ENCODE measurements around the gene SLC22A2.

GRCh38 chr6:160270347-160270746 lies 11.7 kb upstream of the SLC22A2 start:
- TF ChIP-seq EZH2phosphoT487 (IDR thresholded peaks at IDR 0.05; ENCODE audit: borderline replicate concordance, low read depth, low read length) (no peak), CTCF (conservative IDR thresholded peaks at IDR 0.05; ENCODE audit: low read length) (no peak)

Measured in OCI-LY7 (cell line).